ENCODE measurements around the gene MED12L. TPM values are rescaled to one million over a fixed set of nuclear protein-coding genes. Genes with fewer than 3 reads are reported as not detected.
"Not testable (repeated sequence)": the region's sequence is repeated elsewhere in the genome, so short reads cannot be mapped to it uniquely, and the experiment has no call there.

MED12L gene
- polyA plus RNA-seq, 3 donors = 1.8 to 2.6 (median 2.3) TPM

DNA sequence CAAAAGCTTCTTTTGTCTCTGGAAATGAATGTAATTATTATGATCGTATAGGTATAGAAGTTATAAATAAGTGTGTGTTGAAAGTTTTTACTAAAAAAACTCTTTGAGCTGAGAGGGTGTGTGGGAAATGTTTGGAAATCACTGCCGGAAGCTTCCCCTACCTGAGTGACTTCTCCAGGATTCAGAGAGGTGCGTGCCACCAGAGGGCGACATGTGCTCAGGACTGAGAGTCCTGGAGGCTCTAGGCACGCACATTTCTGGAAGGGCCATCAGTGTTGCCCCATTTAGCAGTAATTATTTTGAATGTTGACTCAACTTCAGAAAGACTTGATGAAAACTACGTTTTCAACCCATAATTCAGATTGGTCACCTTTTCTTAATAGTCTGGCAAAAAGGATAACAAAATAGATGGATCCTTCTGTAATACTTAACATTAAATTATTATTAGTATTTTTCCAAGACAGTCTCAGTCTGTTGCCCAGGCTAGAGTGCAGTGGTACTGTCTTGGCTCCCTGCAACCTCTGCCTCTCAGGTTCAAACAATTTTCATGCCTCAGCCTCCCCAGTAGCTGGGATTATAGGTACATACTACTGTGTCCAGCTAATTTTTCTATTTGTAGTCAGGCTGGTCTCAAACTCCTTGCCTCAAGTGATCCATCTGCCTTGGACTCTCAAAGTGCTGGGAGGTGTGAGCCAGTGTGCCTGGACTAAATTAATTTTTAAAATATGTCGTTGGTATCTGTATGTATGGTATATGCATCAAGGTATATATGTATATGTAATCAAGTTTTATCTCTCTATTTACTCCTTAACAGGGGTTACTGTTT, 83.0 kb downstream of the MED12L start:
- DNase-seq (ENCODE audit: extremely low read depth in 1 of 11, low read depth in 9 of 11, low spot score in 4 of 11) = peak in 8 of 11 donors; percentile 23 to 54 (median 38)

DNA sequence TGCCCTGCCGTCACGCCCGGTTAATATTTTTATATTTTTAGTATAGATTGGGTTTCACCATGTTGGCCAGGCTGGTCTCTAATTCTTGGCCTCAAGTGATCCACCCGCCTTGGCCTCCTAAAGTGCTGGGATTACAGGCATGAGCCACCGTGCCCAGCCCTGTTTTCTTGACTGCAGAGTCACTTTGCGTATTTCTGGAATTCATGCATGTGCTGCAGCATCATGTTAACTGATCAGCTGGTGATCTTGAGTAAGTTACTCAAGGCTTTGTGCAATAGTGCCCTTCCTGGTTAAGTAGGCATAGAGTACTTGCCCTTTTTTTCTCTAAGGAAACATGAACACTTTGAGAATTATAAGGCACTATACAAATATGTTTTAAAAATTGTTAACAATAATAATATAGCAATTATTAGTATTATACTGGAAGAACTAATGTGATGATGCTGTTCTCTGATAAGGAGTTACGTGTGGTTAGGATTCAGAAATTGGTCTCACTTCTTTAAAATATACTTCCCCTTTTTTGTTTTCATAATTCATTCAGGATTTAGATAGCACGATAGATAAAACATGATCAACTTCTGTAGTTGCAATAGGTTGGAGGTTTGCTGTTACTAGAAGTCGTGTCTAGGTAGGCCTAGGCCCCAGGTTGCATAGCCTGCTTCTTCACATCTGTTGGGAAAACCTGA, 83.9 kb downstream of the MED12L start:
- no peak for DNase-seq (ENCODE audit: extremely low read depth in 1 of 11, low read depth in 9 of 11, low spot score in 4 of 11)

DNA sequence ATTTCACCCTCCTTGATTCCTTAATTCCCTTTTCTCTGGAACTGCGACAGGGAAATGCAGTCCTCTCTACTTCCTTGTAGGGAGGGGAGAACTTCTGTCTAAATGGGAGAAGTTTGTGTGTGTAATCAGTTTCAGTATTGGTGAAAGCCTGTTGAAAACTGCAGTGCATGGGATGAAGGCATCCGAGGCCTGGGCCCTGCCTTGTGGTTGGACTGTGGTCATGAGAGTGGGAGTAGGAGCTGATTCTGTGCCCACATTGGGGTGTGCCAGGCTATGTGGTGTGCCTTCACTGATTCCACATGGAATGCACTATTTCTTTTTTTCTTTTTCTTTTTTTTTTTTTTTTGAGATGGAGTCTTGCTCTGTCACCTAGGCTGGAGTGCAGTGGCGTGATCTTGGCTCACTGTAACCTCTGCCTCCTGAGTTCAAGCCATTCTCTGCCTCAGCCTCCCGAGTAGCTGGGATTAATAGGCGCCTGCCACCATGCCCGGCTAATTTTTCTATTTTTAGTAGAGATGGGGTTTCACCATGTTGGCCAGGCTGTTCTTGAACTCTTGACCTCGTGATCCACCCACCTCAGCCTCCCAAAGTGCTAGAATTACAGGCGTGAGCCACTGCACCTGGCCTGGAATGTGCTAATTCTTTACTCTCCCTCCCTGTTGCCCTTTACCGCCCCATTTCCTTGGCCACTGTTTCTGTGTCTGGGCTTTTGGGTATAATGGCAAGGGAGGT, 84.7 kb downstream of the MED12L start:
- not testable (repeated sequence) for DNase-seq (ENCODE audit: extremely low read depth in 1 of 11, low read depth in 9 of 11, low spot score in 4 of 11)

DNA sequence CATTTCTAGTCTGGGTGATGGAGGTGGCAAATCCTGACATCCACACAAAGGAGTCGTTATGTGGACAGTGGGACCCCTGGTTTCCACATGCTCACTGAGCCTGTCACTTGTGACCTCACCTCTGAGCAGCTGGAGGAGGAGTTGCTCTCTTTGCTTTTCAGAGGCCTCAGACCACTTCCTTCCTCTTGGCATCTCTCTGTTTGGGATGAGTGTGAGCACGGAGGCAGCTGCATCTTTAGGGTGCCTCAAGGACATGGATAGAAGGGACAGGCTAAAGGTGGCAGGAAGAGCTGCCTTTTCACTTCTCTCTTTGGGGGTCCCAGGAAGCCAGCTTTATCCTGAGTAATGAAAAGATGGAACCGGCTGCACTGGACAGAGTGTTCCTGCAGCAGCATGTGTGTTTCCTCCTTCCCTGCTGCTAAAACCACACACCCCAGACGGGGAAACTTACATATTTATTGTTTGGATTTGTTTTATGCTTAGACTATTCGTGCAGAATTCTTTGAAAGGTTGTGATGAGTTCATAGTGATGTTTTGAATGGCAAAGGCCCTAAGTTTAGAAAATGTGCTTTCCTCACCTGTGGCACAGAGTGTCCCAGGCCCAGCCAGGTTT, 85.8 kb downstream of the MED12L start:
- no peak for DNase-seq (ENCODE audit: extremely low read depth in 1 of 11, low read depth in 9 of 11, low spot score in 4 of 11)

DNA sequence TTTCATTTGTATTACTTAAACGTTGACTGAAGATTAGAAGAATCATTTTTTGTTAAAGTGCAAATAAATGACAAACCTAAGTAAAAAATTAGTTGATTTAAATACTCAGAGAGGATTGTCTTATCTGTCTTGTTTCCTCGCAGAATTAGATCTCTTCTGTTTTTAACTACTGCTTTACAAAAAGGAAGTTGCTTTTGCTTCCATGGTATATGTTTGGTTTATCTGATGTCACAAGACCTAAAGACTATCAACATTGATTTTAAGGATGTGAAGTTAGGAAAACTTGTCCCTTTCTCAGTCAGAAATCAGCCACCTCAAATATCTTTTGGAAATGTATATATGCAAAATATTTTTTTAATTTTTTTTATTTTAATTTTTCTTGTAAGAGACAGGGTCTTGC, 88.9 kb downstream of the MED12L start:
- no peak for DNase-seq (ENCODE audit: extremely low read depth in 1 of 11, low read depth in 9 of 11, low spot score in 4 of 11)

DNA sequence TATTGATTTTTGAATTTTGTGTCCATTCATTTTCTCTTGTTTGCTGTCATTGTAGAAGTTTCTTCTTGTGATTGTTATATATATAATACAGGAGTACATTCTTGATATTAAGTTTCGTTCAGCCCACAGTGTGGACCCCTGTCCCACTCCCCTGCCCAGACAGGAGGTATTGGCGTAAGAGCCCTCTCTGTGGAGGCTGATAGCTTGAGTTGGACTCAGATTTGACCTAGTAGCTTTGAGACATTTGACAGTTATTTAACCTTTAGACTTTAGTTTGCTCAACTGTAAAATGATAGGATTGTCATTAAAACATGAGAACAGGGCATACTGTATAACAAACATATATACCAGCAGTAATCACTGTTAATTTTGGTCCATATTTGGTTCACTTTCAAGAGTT, 90.5 kb downstream of the MED12L start:
- DNase-seq (ENCODE audit: extremely low read depth in 1 of 11, low read depth in 9 of 11, low spot score in 4 of 11) = no peak

DNA sequence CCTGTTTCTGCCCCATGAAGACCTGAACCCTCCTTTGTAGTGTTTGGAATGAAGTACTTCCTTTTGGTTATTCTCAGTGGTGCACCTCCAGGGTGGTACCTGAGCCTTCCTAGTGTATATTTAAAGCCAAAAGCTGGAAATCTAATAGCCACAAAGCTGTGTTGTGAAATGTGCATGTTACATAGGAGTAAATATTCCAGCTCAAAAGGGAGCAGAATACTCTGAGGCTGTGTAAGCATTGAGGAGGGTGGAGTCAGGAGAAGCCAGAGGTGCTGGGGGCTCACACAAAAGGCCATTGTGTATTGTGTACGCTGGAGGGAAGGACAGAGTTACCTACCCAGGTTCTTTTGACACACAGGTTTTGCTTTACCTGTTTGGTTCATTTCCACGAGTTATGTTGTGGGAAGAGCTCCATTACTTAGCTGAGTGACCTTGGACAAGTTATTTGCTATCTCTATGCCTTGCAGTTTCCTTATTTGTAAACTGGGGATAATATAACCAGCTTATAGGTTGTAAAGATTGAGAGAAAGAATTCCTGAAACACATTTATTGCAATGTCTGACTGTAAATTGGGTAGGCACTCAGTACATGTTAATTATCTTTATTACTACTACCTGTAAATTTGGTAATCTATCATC, 92.9 kb downstream of the MED12L start:
- no peak for DNase-seq (ENCODE audit: extremely low read depth in 1 of 11, low read depth in 9 of 11, low spot score in 4 of 11)

DNA sequence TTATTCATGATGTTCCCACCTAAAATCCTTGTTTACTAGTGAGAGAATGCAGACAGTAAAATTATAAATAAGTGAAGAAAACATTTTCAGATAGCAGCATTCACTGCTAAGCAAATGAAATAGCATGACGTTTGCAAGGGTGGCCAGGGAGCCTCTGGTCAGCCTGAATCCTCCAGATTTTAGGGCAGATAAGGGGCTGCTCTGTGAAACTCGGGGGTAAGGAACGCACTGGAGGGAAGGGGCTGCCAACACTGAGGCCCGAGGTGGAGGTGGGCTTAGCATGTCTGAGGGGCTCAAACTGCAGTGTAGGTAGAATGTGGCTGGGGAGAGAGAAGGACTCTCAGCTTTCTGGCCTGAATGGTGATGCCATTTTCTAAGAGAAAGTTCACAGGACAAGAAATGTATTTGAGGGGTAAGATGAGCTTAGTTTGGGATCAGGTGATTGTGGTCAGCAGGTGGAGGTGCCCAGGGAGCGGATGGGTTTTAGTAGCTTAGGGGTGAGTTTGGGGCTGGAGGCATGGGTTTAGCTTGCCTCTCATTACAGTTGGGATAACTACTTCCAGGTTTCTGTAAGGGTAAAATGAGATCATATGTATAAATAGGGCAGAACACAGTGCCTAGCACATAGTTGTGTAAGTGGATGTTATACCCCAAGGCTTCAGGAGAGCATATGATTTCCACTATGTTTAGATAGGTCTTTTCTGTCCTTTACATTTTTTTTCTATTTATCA, 97.0 kb downstream of the MED12L start:
- no peak for DNase-seq (ENCODE audit: extremely low read depth in 1 of 11, low read depth in 9 of 11, low spot score in 4 of 11)

DNA sequence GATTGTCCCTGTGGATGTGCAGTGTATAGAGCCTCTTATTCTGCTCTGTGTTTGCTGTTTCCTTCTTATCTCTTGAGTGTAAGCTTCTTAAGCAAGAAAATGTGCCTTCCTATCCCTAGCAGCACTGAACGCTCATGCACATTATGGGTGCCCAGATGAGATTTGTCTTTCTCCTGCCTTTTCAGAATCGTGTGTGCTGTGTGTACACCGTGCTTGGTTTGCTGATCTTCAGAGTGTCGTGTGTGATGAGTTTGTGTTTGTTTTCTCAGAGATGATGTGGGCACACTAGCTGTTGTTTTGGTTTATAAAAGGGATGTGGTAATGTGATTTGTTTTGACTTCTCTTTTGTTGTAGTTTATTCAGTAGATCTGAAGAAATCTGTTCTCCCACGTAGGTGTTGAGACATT, 97.8 kb downstream of the MED12L start:
- no peak for DNase-seq (ENCODE audit: extremely low read depth in 1 of 11, low read depth in 9 of 11, low spot score in 4 of 11)

DNA sequence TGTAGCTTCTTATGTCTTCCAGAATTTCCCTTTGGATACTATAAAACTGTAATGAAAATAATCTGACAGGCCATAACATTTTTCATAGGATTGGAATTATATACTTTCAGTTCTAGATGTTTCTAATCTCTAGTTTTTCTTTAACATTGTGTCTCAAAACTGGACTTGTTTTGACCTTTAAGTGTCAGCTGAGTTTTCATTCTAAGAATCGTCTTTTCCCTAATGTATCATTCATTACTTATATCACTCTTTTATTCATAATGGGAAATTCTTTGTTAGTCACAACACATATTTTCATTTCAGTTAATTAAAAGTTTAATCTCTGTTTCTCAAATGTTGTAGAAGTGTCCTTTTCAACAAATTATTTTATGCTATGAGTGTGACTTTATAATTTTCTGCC, 105.6 kb downstream of the MED12L start:
- no peak for DNase-seq (ENCODE audit: extremely low read depth in 1 of 11, low read depth in 9 of 11, low spot score in 4 of 11)

DNA sequence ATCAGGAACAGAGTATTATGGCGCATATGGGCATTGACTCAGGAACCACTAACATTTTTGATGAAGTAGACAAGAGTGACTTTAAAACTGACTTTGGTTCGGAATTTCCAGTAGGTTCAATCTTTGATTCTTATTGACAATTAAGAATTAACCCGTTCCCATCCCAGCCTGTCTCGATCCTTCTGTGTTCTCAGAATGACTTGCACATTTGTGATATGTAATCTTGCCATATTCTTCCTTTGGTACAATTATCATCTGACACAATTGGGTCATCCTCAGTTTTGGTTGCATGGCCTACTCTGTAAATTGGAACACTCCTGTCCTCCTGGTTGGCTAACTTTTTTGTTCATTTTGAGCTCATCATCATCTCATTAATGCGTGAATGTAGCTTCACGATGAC, 107.1 kb downstream of the MED12L start:
- no peak for DNase-seq (ENCODE audit: extremely low read depth in 1 of 11, low read depth in 9 of 11, low spot score in 4 of 11)

DNA sequence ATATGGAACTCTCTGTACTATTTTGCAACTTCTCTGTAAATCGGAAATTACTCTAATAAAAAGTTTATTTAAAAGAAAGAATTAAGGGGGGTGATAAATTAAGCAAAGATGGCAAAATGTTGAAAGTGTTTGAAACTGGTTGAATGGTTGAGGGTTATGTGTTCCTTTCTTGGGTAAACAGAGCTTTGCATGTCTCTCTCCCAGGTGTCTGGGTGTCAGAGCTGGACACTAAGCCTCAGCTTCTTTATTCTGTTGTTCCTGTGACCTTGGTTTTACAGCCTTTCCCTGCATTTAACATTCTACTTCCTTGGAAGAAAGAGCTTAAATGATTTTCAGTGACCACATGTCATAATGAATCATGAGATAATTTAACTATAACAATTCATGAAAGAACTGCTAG, 110.4 kb downstream of the MED12L start:
- DNase-seq (ENCODE audit: extremely low read depth in 1 of 11, low read depth in 9 of 11, low spot score in 4 of 11) = no peak

DNA sequence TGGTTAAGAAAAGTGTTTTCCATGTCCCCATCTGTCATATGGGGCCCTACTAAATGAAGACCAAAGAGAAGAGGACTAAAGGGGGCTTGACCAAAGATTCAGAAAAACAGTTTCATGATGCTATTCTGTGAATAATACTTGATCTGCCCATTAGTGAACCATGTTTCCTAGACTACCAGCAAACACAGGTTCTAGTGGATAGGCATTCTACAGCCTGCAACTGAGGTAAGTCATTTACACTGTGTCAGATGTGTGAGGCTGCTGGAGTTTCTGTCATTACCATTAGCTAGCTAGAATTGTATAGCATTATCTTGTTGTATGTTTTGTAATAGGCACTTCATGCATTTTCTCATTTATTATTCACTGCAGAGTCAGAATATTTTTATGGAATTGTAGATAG, 111.0 kb downstream of the MED12L start:
- no peak for DNase-seq (ENCODE audit: extremely low read depth in 1 of 11, low read depth in 9 of 11, low spot score in 4 of 11)

DNA sequence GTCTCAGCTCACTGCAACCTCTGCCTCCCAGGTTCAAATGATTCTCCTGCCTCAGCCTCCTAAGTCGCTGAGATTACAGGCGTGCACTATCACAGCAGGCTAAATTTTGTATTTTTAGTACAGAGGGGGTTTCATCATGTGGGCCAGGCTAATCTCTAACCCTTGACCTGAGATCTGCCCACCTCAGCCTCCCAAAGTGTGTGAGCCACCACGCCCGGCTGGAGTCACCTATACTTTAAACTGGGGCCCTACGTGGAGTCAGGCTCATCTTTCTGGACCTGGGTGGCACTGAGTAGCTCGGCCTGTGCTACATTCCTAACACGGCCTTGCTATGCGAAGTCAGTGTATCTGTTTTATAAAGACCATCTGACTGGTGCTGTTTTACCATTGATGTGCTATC, 111.8 kb downstream of the MED12L start:
- DNase-seq (ENCODE audit: extremely low read depth in 1 of 11, low read depth in 9 of 11, low spot score in 4 of 11) = no peak

DNA sequence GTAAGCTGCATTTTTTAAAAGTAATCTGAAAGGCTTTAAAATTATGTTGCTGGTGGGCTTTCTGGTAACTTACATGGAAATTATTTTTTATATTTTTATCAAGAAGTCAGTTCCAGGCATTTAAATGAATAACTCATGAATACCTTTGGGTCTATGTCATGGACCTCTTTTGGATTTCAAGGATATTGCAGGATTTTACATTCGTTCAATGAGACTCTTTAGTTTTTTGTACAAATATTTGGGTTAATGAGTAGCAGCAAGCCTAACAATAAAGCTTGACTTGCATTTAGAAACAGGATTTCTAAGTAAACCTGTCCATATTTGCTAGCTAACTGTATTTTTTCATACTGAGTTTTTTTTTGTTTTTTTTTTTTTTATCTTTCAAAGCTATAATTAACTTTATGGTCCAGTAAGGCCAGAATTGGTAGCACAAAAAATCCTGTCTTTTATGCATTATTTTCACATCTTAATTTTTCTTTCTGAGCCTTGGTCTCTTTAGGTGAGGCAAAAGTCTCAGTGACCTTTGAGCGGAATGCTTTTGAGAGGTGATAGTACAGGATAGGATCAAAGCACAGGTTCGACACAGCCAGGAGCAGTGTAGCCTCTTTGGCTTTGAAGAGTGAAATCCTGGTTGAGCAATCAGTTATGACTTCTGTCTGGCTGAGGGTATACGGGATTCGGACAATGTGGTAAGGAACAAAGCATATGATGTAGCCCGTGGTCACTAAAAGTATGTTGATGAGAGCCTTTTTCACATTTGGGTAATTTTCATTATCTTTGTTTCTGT, 112.7 kb downstream of the MED12L start:
- no peak for DNase-seq (ENCODE audit: extremely low read depth in 1 of 11, low read depth in 9 of 11, low spot score in 4 of 11)

DNA sequence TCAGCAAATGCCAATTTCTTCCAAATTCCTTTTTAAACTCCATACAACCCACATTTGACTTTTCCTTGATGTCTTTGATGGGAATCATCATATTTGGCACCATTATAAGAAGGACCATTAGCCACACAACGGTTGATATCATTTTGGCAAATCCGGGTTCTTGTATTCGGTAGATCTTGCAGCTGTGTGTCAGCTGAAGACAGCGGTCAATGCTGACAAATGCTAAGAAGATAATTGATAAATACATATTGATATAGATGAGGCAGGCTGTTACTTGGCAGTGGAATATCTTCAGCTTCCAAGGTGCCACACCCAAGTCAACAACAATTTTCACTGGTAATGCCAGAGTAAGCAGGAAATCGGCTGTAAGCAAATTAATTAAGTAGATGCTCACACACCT, 113.4 kb downstream of the MED12L start:
- no peak for DNase-seq (ENCODE audit: extremely low read depth in 1 of 11, low read depth in 9 of 11, low spot score in 4 of 11)

DNA sequence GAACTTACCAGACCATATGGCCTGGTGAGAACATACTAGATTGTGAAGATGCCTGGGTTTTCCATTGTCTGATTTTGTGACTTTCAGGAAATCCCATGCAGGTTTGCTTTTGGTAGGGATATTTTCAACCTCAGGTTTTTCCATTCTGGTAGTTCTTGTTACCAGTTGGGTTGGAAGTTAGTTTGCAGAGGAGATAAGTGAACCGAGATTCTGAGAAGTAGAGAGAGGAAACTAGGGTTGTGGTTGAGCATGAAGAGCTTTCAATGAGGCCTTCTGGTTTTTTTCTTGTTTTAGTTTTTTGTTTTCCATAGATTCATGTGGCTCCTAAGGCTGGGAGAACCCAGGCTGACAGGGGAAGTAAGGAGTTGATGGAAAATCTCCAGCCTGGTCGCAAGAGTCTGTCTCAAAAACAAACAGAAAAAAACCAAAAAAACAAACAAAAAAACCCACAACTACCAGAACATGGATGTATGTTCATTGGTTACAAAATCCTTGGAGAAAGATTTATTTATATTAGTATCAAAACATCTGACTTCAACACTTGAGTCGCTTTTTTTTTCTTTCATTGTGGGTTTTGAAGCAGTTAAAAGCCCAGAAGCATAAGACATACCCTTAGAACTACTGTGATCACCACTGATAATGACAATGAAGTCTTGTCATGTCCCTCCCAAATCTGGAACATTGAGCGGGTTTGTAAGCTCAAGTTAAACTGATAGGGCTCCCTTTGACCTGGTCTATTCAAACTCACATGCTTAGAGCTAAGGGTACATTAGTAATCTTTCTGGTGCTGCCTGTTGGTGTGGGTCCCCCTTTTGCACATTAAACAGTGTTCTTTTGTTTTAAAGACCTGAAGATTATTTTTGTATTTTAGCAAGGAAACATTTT, 114.3 kb downstream of the MED12L start:
- DNase-seq (ENCODE audit: extremely low read depth in 1 of 11, low read depth in 9 of 11, low spot score in 4 of 11) = no peak

Data from renal cortex interstitium (tissue), 11 donors.